GM21717 (cell line): ENCODE data around the gene GRID1.

Experiments
- ATAC-seq: cut with Tn5 transposase; IDR thresholded peaks from one replicate; pipeline ENCODE4 v1.9.1; 2021; ENCODE audit warnings: mild to moderate bottlenecking, moderate library complexity; ENCODE audit not compliant: unreplicated experiment

GRID1 gene

DNA sequence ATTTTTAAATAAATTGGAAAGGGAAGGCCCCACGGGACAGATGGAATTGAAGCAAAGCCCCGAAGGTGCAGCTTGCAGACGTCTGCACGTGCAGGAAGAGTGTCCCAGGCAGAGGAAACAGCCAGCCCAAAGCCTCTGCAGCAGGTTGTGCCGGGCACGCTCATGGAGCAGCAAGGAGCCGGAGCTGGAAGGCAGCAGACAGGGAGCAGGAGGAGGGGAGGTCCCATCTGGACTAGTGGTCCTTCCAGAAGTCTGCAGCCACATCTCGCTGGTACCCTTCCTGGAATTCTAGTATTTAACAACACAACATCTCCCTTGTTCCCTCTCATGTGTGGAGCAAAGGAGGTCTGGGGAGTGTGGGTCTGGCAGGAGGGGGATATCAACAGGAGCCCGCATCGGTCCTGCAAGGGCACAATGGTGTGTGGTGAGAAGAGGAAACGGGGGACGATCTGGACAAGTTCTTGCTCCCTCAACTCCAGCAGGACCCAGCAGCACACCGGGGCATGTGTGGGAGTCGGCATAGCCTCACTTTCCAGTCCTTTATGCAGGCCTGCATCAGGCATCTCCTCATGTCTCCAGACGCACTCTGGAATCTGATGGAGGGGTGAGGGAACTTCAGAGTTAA, 169.3 kb downstream of the GRID1 start:
- ATAC-seq, result no peak

DNA sequence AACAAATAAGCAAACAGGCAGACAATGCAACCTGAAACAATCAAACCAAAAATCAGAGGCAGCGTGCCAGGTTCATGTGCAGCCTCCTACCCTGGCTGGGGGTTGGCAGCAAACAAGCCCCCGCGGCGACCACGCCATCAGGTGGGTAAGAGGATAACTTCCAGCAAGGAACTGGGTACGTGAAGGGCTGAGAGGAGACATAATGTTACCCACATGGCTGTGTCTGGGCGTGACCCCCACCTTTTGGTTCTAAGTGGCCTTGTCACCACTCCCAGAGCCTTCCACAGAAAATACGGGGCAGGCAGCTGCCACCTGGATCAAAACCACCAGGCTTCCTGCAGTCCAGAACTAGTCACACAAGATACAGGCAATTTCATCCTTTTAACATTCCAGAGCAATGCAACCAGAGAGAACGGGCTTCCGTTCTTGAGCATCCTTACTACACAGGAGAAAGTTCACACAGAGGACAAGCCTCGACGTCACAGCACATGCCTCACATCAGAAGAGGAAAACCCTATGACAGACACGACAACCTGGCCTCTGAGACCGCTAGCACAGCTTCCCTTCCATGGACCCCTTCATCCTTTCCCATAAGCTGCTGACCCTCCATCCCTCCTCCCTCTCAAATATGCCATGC, 171.0 kb downstream of the GRID1 start:
- ATAC-seq, result no peak

DNA sequence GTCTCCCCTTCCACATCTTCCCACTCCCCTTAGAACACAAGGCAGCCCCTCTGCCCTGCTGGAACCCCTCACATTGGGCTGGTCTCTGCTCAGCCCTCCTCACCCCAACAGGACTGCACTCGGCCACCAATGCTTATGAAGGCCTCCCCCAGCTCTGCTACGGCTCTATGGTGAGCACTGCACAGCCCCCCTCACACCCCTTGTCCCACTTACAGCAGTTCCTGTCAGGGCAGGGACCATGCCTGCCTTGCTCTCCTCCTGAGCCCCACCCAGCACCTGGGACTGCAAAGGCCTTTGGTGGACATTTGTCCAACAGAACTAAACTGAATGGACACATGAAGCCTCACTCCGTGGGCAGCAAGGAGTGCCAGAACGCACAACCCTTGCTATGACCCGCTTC, 171.9 kb downstream of the GRID1 start:
- ATAC-seq, result no peak

DNA sequence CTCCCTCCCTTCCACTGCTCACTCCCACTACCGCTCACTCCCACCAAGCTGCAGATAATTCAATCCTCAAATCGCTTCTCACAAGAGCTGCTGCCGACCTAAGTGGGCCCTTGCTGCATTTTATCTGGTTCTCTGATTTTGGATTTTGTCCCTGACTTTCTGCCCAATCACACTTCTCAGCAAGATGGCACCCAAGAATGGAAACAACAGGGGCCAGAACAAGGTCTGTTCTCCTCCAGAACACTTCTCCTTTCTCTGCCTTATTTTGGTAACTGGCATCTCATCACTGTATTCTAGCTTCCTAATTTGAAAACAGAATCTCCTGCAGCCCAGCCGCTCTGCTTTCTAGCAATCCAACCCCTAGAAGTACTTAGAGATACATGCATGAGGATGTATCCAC, 172.8 kb downstream of the GRID1 start:
- ATAC-seq, result no peak

DNA sequence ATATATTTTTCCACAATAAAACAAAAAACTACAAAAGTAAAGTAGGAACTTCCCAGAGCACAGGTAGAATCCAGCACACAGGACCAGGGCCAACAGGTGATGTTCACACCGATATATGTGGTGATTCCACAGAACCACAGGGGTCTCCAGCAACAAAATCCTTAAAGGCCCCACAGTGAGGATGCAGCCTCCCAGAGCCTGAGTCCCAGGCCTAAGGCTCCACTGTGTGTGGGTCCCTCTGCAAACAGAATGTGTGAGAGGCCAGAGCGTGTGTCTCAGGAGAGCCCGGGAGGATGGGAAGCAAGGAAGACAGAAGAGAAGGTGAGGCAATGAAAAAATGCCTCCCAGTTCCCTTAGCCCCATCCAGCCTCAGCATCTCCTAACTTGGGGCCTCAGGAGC, 173.9 kb downstream of the GRID1 start:
- no peak for ATAC-seq

DNA sequence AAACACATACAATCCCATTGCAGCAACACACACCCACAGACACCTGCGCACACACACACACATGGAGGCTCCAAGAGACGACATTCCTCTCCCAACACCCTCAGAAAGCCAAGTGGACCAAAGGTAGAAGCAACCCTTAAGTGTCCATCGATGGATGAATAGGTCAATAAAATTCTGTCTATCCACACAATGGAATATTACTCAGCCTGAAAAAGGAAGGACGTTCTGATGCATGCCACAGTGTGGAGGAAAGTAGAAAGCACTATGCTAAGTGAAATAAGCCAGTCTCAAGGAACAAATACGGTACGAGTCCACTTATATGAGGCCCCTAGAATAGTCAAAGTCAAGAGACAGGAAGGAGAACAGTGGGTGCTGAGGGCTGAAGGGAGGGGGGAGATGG, 174.4 kb downstream of the GRID1 start:
- ATAC-seq, result no peak

DNA sequence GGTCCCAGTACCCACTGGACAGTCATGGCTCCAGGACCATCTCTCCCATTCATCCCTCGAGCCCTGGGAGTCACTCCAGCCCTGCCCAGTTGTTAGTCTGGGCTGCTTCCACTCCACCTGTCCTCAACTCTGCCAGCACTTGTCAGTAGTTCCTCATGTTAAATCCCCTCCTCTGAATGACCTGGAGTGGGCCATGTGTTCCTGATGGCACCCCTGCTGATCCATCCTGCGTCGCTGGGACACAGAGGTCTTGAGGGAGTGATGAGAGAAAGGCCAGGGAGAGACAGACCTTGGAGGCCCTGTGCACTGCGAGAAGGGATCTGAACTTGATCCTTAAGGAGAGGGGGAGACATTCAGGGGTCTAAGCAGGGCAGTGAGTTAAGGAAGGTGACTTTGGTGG, 174.9 kb downstream of the GRID1 start:
- ATAC-seq, result no peak

DNA sequence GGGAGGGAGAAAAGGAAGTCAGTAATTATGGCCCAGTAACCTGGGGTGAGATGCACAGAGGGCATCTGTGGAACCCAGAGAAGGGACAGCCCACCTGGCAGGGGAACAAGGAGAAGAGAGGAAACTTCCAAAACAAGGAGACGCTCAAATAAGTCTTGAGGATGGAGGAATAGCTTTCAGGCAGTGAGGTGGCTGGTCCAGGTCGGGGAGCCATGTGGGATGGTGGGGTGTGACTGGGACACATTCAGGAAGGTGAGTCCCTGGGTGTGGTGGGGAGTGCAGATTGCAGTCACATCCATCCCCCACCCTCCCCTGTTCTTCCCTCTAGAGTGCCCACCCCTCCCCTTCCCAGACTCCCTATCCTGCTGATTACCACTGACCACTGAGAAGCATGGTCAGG, 175.4 kb downstream of the GRID1 start:
- no peak for ATAC-seq

DNA sequence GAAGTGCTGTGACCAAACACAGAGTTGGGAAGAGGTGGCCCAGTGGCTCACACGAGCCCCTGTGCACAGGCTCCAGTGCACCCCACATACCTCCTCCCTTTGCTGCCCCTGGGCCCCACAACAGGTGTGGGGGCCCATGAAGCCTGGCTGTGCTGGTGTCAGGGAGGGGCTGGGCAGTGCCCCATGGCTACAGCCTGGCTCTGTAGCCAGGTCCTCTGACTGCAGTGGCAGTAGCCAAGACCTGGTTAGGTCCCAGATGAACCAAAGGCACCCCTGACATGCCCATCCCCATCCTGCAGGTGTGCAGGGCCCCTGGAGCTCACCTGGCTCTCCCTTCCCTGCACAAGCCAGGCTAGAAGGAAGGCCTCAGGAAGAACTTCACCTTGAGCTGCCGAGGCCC, 176.3 kb downstream of the GRID1 start:
- no peak for ATAC-seq

DNA sequence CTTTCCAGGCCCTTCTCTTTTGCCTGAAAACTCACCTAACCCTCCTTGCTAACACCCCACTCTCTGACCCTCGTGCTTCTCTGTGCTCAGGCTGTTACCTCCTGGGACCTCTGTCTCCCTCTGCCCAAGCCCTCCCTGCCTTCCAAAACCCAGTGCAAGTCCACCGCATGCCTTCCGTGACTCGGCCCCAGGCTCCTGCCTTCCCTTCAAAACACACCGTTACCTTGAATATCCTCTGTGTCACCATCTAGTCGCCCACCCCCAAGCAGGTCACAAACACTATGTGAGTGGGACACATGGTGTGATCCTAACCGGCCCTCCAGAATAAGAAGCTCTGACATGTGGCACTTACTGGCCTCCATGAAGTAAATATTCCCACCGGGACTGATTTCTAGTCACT, 176.7 kb downstream of the GRID1 start:
- ATAC-seq, result no peak

DNA sequence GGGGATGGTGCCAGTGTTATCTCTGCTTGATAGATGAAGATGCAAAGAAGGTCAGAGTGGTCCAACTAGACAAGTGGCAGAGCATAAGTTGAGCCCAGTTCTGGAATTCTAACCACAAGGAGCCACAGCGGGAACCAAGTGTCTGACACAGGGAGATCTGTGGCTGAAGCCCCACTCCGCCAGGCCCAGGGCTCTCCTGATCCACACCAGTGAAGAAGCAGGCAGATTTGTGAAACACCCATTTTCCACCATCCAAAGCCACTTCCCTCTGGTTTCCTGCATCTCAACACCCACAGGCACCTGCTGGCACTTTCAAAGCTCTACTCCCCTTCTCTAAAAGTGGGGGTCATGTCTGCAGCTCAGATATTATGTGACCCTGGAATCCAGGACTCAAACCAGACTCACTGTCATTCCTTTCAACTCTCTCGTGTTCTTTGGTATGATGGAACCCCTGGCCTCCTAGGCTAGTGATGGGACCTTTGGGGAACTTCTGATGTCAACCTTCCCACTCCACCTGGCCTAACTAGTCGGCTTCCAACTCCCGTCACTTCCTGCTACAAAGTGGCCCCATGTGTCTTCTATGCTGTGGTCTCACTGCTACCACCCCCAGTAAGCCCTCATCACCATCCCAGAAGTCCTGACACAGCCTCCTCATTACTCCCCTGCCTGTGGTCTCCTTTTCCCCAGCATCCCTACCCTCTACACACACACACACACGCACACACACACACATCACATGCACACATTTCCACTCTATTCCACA, 177.6 kb downstream of the GRID1 start:
- no peak for ATAC-seq

DNA sequence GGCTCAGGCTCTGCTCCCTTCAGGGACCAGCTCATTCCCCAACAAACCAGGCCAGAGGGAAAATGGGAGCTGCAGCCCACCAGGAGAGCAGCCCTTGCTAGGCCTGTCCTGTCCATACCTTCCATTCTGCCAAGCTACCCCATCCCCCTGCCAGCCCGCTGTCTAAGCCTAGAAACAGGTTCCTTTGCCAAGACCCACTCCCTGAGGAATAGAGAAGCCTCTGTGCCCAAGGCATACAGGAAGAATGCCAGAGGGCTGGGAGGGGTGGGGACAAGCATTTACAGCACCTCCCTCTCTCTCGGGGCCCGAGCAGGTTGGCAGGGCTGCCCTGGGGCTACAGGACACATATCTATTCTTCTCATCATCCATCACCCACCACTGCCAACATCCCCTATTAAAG, 178.3 kb downstream of the GRID1 start:
- no peak for ATAC-seq

DNA sequence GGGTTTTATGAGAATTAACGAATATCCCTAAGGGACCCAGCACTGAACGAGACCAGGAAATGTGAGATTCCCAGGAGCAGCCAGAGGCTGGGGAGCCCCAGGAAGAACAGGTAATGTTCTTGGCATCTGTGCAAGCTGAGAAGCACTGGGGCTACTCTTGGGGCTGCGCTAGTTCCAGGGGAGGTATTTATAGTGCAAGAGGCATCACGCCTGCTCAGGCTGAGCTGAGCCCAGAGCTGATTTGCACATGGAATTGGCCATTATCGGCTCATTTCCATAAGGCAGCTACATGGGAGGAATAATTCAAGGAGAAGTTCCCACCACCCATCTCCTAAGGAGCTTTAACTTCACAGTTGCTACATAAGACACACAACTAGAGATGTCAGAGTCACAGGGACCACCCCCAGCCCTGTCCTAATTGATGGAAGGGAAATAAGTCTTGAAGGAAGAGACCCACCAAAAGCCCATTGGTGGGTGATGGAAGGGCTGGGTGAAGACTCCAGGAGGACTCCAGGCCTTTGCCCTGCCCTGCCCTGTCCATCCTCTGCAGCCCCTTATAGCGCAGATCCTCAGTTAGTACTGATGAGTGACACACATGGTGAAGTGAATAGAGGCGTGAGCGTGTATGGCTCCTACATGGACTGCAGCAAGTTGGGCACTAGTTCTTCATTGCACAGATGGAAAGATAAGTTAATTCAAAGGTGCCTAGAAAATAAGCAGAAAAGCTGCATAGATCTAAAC, 178.9 kb downstream of the GRID1 start:
- no peak for ATAC-seq

DNA sequence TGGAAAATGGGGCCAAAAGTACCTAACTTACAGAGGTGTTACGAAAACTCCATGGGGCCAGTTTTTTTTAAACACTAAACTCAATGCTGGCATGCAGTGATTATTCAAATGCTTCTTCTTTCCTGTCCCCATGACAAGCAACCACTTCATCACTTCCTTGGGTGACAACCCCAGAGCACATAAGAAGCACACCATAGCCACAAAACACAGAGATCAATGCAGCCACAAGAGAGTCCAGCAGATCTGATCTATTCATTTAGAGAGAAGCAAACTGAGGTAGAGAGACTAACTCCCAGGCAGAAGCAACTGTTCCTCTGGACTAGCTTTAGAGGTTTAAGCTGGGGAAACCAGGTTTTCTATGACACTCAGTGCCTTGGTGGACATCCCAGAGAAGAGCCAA, 180.0 kb downstream of the GRID1 start:
- no peak for ATAC-seq

DNA sequence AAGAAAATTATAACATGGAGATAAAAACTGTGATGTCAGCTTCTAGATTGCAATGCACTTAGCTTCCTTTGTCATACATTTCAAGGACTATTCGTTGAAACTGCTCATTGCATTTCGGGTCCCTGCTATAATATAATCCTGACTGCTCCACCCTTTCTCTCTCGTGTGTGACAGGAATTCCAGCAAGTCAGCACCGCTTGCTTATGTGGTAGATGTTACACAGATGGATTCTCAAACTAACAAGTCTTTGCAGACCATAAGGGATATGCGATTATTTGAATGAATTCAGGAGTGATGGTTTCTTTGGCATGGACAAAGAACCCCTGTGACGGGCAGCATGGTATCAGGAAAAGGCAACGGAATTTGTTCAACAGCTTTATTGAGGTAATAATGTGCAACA, 184.0 kb downstream of the GRID1 start:
- no peak for ATAC-seq

DNA sequence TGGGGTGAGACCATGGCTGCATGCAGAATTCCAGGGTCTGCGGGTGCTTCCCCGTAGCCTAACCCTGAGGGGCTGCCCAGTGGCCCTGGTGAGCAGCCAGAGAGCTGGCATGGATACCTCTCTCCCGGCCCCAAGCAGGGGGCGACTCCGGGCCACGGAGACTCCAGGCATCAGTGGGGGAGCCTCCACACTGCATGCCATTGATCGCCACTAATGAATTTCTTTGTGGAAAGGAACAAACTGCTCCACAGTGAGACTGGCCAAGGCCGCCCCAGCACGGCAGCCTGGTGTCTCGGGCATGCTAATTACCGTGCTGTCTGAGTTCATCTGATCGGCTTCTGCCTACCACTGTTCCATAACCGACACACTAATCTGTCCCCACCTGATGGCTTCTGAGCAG, 184.4 kb downstream of the GRID1 start:
- no peak for ATAC-seq

DNA sequence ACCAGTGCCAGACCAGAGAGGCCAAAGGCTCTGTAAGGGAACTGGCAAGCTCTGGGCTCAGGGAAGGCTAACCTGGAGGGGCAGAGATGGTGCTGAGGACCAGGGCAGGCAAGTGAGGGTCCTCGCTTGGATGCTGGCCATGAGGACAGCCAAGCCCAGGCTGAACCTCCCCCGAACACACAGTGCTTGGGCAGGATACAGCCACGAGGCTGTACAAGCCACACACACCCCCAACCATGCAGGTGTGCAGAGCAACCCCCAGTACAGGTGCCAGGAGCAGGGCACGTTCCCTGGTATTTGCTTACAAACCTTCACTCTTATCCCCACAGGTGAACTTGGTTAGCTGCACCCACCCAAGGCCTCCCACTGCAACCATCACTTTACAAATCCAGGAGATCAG, 185.7 kb downstream of the GRID1 start:
- ATAC-seq, result no peak

DNA sequence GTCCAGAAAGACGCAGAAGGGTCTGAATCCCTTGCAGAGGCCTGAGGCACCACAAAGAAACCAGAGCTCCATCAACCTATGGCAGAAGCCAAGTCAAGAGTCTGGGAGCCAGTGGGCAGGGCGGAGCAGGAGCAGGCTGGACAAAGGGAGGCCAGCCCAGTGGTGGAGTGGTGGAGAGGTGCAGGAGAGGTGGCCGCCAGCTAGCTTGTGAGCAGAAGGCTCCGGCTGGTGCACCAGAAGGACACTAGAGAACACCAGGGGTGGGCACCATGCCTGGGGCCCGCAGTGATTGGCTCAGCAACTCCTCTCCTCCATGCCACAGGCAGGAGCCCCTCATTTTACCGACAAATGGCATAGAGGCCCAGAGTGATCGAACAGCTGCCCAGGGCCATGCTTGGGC, 186.6 kb downstream of the GRID1 start:
- ATAC-seq, result no peak

DNA sequence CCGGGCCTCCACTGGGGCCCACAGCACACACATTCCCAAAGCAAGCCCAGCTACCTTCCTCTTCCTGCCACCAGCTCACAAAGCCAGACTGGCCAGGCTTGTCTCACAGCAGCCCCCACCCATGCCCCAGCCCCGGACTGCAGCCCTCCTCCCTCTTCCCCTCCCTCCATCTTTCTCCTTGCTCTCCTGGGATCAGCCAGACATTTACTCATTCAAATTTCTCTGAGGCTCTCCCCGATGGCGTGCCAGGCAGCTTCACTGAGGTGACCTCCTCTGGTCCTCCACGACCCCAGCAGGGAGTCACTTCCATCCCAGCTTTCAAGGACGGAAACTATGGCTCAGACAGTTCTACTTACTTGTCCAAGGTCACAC, 187.5 kb downstream of the GRID1 start:
- no peak for ATAC-seq

DNA sequence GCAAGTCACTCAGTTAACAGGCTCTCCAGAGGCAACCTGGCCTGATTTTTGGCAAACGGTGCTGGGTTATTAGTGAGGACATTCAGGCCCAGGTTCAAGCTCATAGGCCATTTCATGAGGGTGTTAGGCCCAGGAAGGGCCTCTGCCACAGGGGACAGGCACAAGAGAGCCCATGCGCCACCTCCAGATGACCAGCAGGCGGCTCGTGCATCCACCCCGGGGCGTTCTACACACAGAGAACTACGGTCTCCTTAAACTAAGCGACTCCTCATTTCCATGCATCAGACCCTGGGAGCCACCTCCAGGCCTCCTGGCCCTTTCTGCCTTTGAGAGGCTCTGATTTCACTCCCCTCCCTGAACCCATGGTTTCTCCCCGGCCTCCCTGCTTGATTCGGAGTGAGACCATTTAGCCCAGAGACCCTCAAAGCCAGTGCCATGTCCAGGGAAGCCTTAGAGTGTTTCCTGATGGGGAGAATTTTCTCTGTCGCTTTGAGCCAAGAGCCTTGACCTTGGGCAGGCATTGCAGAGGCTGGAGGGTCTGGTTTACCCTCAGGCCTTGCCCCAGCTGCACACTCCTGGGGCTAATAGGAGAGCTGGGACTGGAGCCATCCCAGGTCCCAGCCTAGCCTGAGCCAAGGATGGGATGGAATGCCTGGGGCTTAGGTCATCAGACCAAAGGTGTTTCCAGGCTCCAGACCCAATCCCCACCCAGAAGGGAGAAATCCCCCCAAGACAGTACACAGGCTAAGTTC, 188.0 kb downstream of the GRID1 start:
- ATAC-seq, result no peak

DNA sequence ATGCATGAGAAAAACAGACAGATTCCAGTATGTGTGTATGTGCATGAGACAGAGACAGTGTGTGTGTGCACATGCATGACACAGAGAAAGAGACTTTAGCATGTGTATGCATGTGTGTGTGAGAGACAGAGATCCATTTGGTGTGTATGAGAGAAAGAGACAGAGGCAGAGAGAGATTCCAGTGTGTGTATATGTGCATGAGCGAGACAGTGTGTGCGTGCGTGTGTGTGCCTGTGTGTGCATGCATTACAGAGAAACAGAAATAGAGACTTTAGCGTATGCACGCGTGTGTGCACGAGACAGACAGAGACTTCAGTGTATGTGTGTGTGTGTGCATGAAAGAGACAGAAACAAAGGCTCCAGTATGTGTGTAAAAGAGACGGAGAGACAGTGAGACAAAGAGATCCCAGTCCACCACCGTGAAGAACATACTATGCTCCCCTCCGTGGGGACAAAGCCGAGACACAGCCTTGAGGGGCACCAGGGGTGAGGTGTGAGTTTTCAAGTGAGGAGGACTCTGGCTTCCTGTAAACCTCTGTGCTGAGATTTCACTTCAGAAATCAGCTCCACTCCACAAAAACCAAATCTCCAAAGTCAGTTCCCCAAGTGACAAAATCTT, 188.9 kb downstream of the GRID1 start:
- no peak for ATAC-seq
